Measurements from ENCODE around the gene TMEM17. TPM values are rescaled to one million over a fixed set of nuclear protein-coding genes. Genes with fewer than 3 reads are reported as not detected.

The TMEM17 gene
- total and polyA plus RNA-seq, 2 of the 13 experiments (the other 11 are each of a cell fraction or from before 2014, with no cell fraction given): 0.22 to 0.50 TPM

DNA sequence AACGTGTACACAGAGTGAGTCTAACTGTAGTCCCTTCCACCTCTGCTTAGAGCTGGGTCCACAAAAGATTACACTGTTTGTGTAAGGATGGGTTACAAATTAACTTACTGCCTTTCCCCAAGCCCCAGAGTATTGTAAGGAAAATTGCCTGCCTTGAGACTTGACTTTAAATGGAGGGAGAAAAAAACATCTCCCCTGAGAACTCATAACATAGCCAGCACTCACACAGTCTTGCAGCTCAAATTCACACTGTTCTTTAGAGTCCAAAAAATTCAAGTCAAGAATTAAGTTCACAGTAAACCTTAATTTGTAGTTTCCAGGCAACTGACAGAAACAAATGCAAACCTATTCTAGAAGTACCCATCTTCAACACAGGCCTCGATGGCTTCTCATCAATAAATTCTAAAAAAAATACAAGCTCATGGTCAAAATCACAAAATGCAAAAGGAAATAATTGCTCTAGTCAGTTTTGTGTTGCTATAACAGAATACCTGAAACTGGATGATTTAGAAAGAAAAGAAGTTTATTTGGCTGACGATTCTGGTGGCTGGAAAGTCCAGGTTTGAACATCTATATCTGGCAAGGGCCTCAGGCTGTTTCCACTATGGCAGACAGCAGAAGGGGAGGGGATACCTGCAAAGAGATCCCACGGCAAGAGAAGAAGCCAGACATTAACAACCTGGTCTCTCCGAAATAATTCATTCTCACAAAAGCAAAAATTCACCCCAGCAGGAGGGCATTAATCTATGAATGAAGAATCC lies 34.6 kb upstream of the TMEM17 start (continued):
- TF ChIP-seq, protein P1, sequence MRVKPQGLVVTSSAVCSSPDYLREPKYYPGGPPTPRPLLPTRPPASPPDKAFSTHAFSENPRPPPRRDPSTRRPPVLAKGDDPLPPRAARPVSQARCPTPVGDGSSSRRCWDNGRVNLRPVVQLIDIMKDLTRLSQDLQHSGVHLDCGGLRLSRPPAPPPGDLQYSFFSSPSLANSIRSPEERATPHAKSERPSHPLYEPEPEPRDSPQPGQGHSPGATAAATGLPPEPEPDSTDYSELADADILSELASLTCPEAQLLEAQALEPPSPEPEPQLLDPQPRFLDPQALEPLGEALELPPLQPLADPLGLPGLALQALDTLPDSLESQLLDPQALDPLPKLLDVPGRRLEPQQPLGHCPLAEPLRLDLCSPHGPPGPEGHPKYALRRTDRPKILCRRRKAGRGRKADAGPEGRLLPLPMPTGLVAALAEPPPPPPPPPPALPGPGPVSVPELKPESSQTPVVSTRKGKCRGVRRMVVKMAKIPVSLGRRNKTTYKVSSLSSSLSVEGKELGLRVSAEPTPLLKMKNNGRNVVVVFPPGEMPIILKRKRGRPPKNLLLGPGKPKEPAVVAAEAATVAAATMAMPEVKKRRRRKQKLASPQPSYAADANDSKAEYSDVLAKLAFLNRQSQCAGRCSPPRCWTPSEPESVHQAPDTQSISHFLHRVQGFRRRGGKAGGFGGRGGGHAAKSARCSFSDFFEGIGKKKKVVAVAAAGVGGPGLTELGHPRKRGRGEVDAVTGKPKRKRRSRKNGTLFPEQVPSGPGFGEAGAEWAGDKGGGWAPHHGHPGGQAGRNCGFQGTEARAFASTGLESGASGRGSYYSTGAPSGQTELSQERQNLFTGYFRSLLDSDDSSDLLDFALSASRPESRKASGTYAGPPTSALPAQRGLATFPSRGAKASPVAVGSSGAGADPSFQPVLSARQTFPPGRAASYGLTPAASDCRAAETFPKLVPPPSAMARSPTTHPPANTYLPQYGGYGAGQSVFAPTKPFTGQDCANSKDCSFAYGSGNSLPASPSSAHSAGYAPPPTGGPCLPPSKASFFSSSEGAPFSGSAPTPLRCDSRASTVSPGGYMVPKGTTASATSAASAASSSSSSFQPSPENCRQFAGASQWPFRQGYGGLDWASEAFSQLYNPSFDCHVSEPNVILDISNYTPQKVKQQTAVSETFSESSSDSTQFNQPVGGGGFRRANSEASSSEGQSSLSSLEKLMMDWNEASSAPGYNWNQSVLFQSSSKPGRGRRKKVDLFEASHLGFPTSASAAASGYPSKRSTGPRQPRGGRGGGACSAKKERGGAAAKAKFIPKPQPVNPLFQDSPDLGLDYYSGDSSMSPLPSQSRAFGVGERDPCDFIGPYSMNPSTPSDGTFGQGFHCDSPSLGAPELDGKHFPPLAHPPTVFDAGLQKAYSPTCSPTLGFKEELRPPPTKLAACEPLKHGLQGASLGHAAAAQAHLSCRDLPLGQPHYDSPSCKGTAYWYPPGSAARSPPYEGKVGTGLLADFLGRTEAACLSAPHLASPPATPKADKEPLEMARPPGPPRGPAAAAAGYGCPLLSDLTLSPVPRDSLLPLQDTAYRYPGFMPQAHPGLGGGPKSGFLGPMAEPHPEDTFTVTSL (CRISPR knock-in tag; IDR thresholded peaks at IDR 0.05; ENCODE audit: borderline replicate concordance): peak; percentile 94; the same call in 1 of the 2 replicates
- TF ChIP-seq ERF (CRISPR knock-in tag; IDR thresholded peaks at IDR 0.05) (no peak; the same call in none of the 2 replicates), ZNF773 (CRISPR knock-in tag; IDR thresholded peaks at IDR 0.05; ENCODE audit: borderline replicate concordance) (no peak), ZFP36L1 (CRISPR knock-in tag; IDR thresholded peaks at IDR 0.05) (peak; percentile 62; the same call in 1 of the 2 replicates), ZNF460 (CRISPR knock-in tag; IDR thresholded peaks at IDR 0.05; ENCODE audit: borderline replicate concordance) (no peak), HOXA9 (CRISPR knock-in tag; IDR thresholded peaks at IDR 0.05; ENCODE audit: borderline replicate concordance) (no peak), ZNF414 (CRISPR knock-in tag; IDR thresholded peaks at IDR 0.05) (peak; percentile 39; the same call in 1 of the 2 replicates), ZNF121 (CRISPR knock-in tag; IDR thresholded peaks at IDR 0.05) (no peak), MEIS1 (CRISPR knock-in tag; IDR thresholded peaks at IDR 0.05; ENCODE audit: borderline replicate concordance) (no peak), ZNF562 (CRISPR knock-in tag; IDR thresholded peaks at IDR 0.05; ENCODE audit: borderline replicate concordance) (no peak), AHR (CRISPR knock-in tag; IDR thresholded peaks at IDR 0.05) (no peak), CHD4 (IDR thresholded peaks at IDR 0.05; ENCODE audit: borderline replicate concordance, low read length) (peak; percentile 63), KLF9 (CRISPR knock-in tag; IDR thresholded peaks at IDR 0.05; ENCODE audit: low read depth) (no peak), NKX3-1 (CRISPR knock-in tag; IDR thresholded peaks at IDR 0.05) (no peak), ATF4 (CRISPR knock-in tag; IDR thresholded peaks at IDR 0.05) (no peak), ATF1 (CRISPR knock-in tag; IDR thresholded peaks at IDR 0.05) (0 out of 2 replicates have a peak, but pooled peaks have one; percentile 5)
- TF ChIP-seq, protein P2, sequence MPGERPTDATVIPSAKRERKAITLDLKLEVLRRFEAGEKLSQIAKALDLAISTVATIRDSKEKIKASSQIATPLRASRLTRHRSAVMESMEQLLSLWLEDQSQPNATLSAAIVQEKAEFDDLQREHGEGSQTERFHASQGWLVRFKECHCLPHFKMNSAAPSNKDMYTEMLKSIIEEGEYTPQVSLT (CRISPR knock-in tag; IDR thresholded peaks at IDR 0.05; ENCODE audit: borderline replicate concordance, low read depth): no peak
